Measurements from ENCODE around the gene SIL1. TPM values are rescaled to one million over a fixed set of nuclear protein-coding genes. Genes with fewer than 3 reads are reported as not detected.

SIL1 gene
- polyA plus RNA-seq, 3 donors: 52.1 to 59.7 (median 52.6) TPM

GRCh38 chr5:138966236-138966985, 231.8 kb downstream of the SIL1 start:
- DNase-seq (ENCODE audit: low read depth in 3 of 3, low spot score in 2 of 3): no peak

- DNase-seq (ENCODE audit: low read depth in 3 of 3, low spot score in 2 of 3): no peak
Measured at GRCh38 chr5:138965626-138966025, 232.5 kb downstream of the SIL1 start.

- DNase-seq (ENCODE audit: low read depth in 3 of 3, low spot score in 2 of 3): peak in 1 of 3 donors; percentile 58
Measured at GRCh38 chr5:138964647-138965201, 233.4 kb downstream of the SIL1 start.

- no peak for DNase-seq (ENCODE audit: low read depth in 3 of 3, low spot score in 2 of 3)
Measured at GRCh38 chr5:138963763-138964371, 234.3 kb downstream of the SIL1 start.

- DNase-seq (ENCODE audit: low read depth in 3 of 3, low spot score in 2 of 3): no peak
Measured at GRCh38 chr5:138962614-138963370, 235.4 kb downstream of the SIL1 start.

- DNase-seq (ENCODE audit: low read depth in 3 of 3, low spot score in 2 of 3): no peak
Measured at GRCh38 chr5:138961729-138962128, 236.4 kb downstream of the SIL1 start.

- no peak for DNase-seq (ENCODE audit: low read depth in 3 of 3, low spot score in 2 of 3)
Measured at GRCh38 chr5:138961221-138961620, 236.9 kb downstream of the SIL1 start.

- no peak for DNase-seq (ENCODE audit: low read depth in 3 of 3, low spot score in 2 of 3)
Measured at GRCh38 chr5:138960145-138960692, 237.9 kb downstream of the SIL1 start.

- DNase-seq (ENCODE audit: low read depth in 3 of 3, low spot score in 2 of 3): no peak
Measured at GRCh38 chr5:138956801-138957200, 241.4 kb downstream of the SIL1 start.

- DNase-seq (ENCODE audit: low read depth in 3 of 3, low spot score in 2 of 3): no peak
Measured at GRCh38 chr5:138955671-138956295, 242.4 kb downstream of the SIL1 start.

GRCh38 chr5:138955013-138955660, 243.0 kb downstream of the SIL1 start:
- no peak for DNase-seq (ENCODE audit: low read depth in 3 of 3, low spot score in 2 of 3)

GRCh38 chr5:138954257-138955012, 243.7 kb downstream of the SIL1 start:
- no peak for DNase-seq (ENCODE audit: low read depth in 3 of 3, low spot score in 2 of 3)

- DNase-seq (ENCODE audit: low read depth in 3 of 3, low spot score in 2 of 3): no peak
Measured at GRCh38 chr5:138953387-138954256, 244.5 kb downstream of the SIL1 start.

GRCh38 chr5:138952962-138953361, 245.2 kb downstream of the SIL1 start:
- no peak for DNase-seq (ENCODE audit: low read depth in 3 of 3, low spot score in 2 of 3)

- no peak for DNase-seq (ENCODE audit: low read depth in 3 of 3, low spot score in 2 of 3)
Measured at GRCh38 chr5:138951986-138952735, 246.0 kb downstream of the SIL1 start.

GRCh38 chr5:138951091-138951985, 246.8 kb downstream of the SIL1 start:
- DNase-seq (ENCODE audit: low read depth in 3 of 3, low spot score in 2 of 3): no peak
